H9 (cell line): ENCODE results near the gene CDK15. TPM values are rescaled to one million over a fixed set of nuclear protein-coding genes. Genes with fewer than 3 reads are reported as not detected.

Experiments
- DNase-seq: peaks from one replicate; pipeline ENCODE4 v3.0.0-alpha.2; 2017
- H2AFZ ChIP-seq: one replicate; pipeline ENCODE4 v1.6.1; 2013; ENCODE audit warnings: mild to moderate bottlenecking, low read length, control low read depth, moderate library complexity
- H2AK5ac ChIP-seq: 2 replicates; pipeline ENCODE4 v1.6.1; 2013; ENCODE audit warnings: low read length, control low read depth, mixed read lengths; ENCODE audit not compliant: insufficient read length
- H2BK120ac ChIP-seq: one replicate; pipeline ENCODE4 v1.6.1; 2013; ENCODE audit warnings: low read depth, mild to moderate bottlenecking, low read length, control low read depth, inconsistent platforms; ENCODE audit not compliant: poor library complexity, severe bottlenecking
- H2BK12ac ChIP-seq: 2 replicates; pipeline ENCODE4 v1.6.1; 2013; ENCODE audit warnings: low read length, control low read depth, mixed read lengths, low read depth; ENCODE audit not compliant: insufficient read length
- H2BK15ac ChIP-seq: 2 replicates; pipeline ENCODE4 v1.6.1; 2013; ENCODE audit warnings: low read depth, low read length, control low read depth
- H2BK20ac ChIP-seq: one replicate; pipeline ENCODE4 v1.6.1; 2013; ENCODE audit warnings: low read depth, mild to moderate bottlenecking, low read length, control low read depth, inconsistent platforms; ENCODE audit not compliant: poor library complexity, severe bottlenecking
- H2BK5ac ChIP-seq: 2 replicates; pipeline ENCODE4 v1.6.1; 2013; ENCODE audit warnings: low read length, control low read depth, mixed read lengths; ENCODE audit not compliant: insufficient read length
- H3K14ac ChIP-seq: 2 replicates; pipeline ENCODE4 v1.6.1; 2013; ENCODE audit warnings: low read length, control low read depth; ENCODE audit not compliant: insufficient read depth
- H3K18ac ChIP-seq: 2 replicates; pipeline ENCODE4 v1.6.1; 2013; ENCODE audit warnings: low read depth, mild to moderate bottlenecking, mixed read lengths, low read length, control low read depth; ENCODE audit not compliant: insufficient read length
- H3K23ac ChIP-seq: 2 replicates; pipeline ENCODE4 v1.6.1; 2013; ENCODE audit warnings: low read length, control low read depth, mixed read lengths, low read depth; ENCODE audit not compliant: insufficient read length
- H3K23me2 ChIP-seq: 2 replicates; pipeline ENCODE4 v1.6.1; 2013; ENCODE audit warnings: low read depth, mild to moderate bottlenecking, mixed read lengths, low read length, control low read depth; ENCODE audit not compliant: insufficient read length, poor library complexity, severe bottlenecking
- H3K27ac ChIP-seq: 2 replicates; pipeline ENCODE4 v1.5.1; 2013; ENCODE audit warnings: low read length, control low read depth, mixed read lengths, low read depth; ENCODE audit not compliant: insufficient read length
- H3K27me3 ChIP-seq: 2 replicates; pipeline ENCODE4 v1.6.1; 2013; ENCODE audit warnings: low read length, control low read depth, inconsistent platforms; ENCODE audit not compliant: insufficient read depth
- H3K4ac ChIP-seq: 2 replicates; pipeline ENCODE4 v1.6.1; 2013; ENCODE audit warnings: low read depth, mild to moderate bottlenecking, control low read depth, inconsistent platforms, low read length, moderate library complexity
- H3K4me1 ChIP-seq: 2 replicates; pipeline ENCODE4 v1.6.1; 2013; ENCODE audit warnings: low read length, control low read depth, inconsistent platforms; ENCODE audit not compliant: insufficient read depth
- H3K4me2 ChIP-seq: 2 replicates; pipeline ENCODE4 v1.6.1; 2013; ENCODE audit warnings: low read length, control low read depth, mixed read lengths; ENCODE audit not compliant: insufficient read length, insufficient read depth
- H3K56ac ChIP-seq: 2 replicates; pipeline ENCODE4 v1.6.1; 2013; ENCODE audit warnings: low read depth, mild to moderate bottlenecking, mixed read lengths, low read length, control low read depth; ENCODE audit not compliant: insufficient read length
- H3K79me1 ChIP-seq: 2 replicates; pipeline ENCODE4 v1.6.1; 2013; ENCODE audit warnings: low read depth, mild to moderate bottlenecking, moderate library complexity, low read length, control low read depth, inconsistent platforms; ENCODE audit not compliant: insufficient read depth, poor library complexity, severe bottlenecking
- H3K79me2 ChIP-seq: 2 replicates; pipeline ENCODE4 v1.6.1; 2013; ENCODE audit warnings: low read length, control low read depth, inconsistent platforms; ENCODE audit not compliant: insufficient read depth
- H3K9ac ChIP-seq: 2 replicates; pipeline ENCODE4 v1.6.1; 2013; ENCODE audit warnings: low read length, control low read depth, mixed read lengths; ENCODE audit not compliant: insufficient read length; ENCODE audit errors: extremely low read depth
- H3K9me3 ChIP-seq: one replicate; pipeline ENCODE4 v1.6.1; 2013; ENCODE audit warnings: low read depth, low read length, inconsistent platforms; ENCODE audit not compliant: control insufficient read depth
- H3T11ph ChIP-seq: one replicate; pipeline ENCODE4 v1.6.1; 2013; ENCODE audit warnings: mild to moderate bottlenecking, low read length, control low read depth, inconsistent platforms
- H4K20me1 ChIP-seq: one replicate; pipeline ENCODE4 v1.6.1; 2013; ENCODE audit not compliant: control insufficient read depth, insufficient read length, insufficient read depth
- H4K5ac ChIP-seq: 2 replicates; pipeline ENCODE4 v1.6.1; 2013; ENCODE audit warnings: low read depth, mild to moderate bottlenecking, mixed read lengths, low read length, control low read depth; ENCODE audit not compliant: insufficient read length
- H4K8ac ChIP-seq: replicated peaks from 2 replicates; pipeline ENCODE4 v1.6.1; 2013; ENCODE audit warnings: low read length, control low read depth, mixed read lengths, low read depth; ENCODE audit not compliant: insufficient read length
- H4K91ac ChIP-seq: 2 replicates; pipeline ENCODE4 v1.6.1; 2013; ENCODE audit warnings: low read depth, mild to moderate bottlenecking, moderate library complexity, mixed read lengths, low read length, control low read depth; ENCODE audit not compliant: insufficient read length
- H3K27ac Mint-ChIP-seq, 3 experiments: 2 replicates in 2 of 3; 3 replicates in 1 of 3; pipeline ENCODE4 v1.8.0; 2020 to 2021; ENCODE audit warnings: mixed read lengths in 3 of 3, mild to moderate bottlenecking in 1 of 3, moderate library complexity in 1 of 3
- H3K27me3 Mint-ChIP-seq: 2 replicates; pipeline ENCODE4 v1.8.0; 2021; ENCODE audit warnings: low read depth, mild to moderate bottlenecking, moderate library complexity, mixed read lengths
- H3K36me3 Mint-ChIP-seq, 3 experiments: 2 replicates in 2 of 3; 3 replicates in 1 of 3; pipeline ENCODE4 v1.8.0; 2020 to 2021; ENCODE audit warnings: low read depth in 3 of 3, mixed read lengths in 3 of 3; ENCODE audit not compliant: insufficient read depth in 1 of 3
- H3K4me1 Mint-ChIP-seq, 2 experiments: 2 replicates each; pipeline ENCODE4 v1.8.0; 2020; ENCODE audit warnings: mixed read lengths in 2 of 2
- H3K4me3 Mint-ChIP-seq, 2 experiments: 2 replicates in 1 of 2; 3 replicates in 1 of 2; pipeline ENCODE4 v1.8.0; 2020 to 2021; ENCODE audit warnings: mild to moderate bottlenecking in 2 of 2, mixed read lengths in 2 of 2, moderate library complexity in 1 of 2
- H3K9me3 Mint-ChIP-seq, 2 experiments: 2 replicates in 1 of 2; 3 replicates in 1 of 2; pipeline ENCODE4 v1.8.0; 2020; ENCODE audit warnings: mild to moderate bottlenecking in 2 of 2, mixed read lengths in 2 of 2, moderate library complexity in 1 of 2
- CTCF ChIP-seq: fragments of 200-600 bp; sonication (generic); conservative IDR thresholded peaks from 3 replicates; pipeline ENCODE4 v1.8.0; 2021; ENCODE audit warnings: antibody characterized with exemption, mild to moderate bottlenecking
- WGBS: extraction: QIAGEN DNeasy Blood & Tissue Kit; methylation state at CpG from one replicate; pipeline ENCODE4 v1.1.7; 2013; ENCODE audit warnings: missing lambda C conversion rate, low lambda C conversion rate, mixed read lengths; ENCODE audit not compliant: insufficient read length; ENCODE audit errors: extremely low coverage; 5-methylcytosine and 5-hydroxymethylcytosine counted together
- total RNA-seq: library from RNA; stranded (reverse); gene quantifications from 2 replicates; pipeline ENCODE4 v1.2.1, GENCODE V29; 2021

CDK15 gene
- total RNA-seq, 1 experiment from 2014 or later = not detected

- no peaks in the 10 kb centered on the region for H4K20me1 ChIP-seq
- no peak for DNase-seq
- H3K9me3 ChIP-seq = no peaks in the 10 kb centered on the region
- H4K8ac ChIP-seq = no peak overlapping the region
- no peak overlapping the region for H2BK20ac ChIP-seq
- no peaks in the 10 kb centered on the region for H3K23me2 ChIP-seq
- Mint-ChIP-seq H3K4me3 (no peak overlapping the region), H3K36me3 (peaks cover 0 to 10% (median 7%) of the 10 kb centered on the region in 3 experiments; a peak in 4 of 7 replicates), H3K27me3 (no peaks in the 10 kb centered on the region; the same call in 1 of the 2 replicates), H3K4me1 (peaks cover 9 to 11% of the 10 kb centered on the region in 2 experiments; a peak in 3 of 4 replicates), H3K9me3 (peaks cover 8 to 12% of the 10 kb centered on the region in 2 experiments), H3K27ac (no peak overlapping the region)
- H3K4me1 ChIP-seq = 0 out of 2 replicates have a peak, but pooled peaks cover 3% of the 10 kb centered on the region
- H3K79me1 ChIP-seq = no peaks in the 10 kb centered on the region
- WGBS = no CpG with 5 or more reads among the region's 5 CpGs
- no peak overlapping the region for H3K4me2 ChIP-seq
- peak overlapping the region; percentile 48 for H2AFZ ChIP-seq
- H3K56ac ChIP-seq = no peak overlapping the region
- H3K27me3 ChIP-seq = no peaks in the 10 kb centered on the region
- no peak overlapping the region for H3K18ac ChIP-seq
- H3K9ac ChIP-seq = no peak overlapping the region
- H3K23ac ChIP-seq = no peak overlapping the region
- no peak for TF ChIP-seq CTCF
- H2BK12ac ChIP-seq = no peak overlapping the region
- H3K79me2 ChIP-seq = no peaks in the 10 kb centered on the region
- no peak overlapping the region for H3K4ac ChIP-seq
- no peak overlapping the region for H2AK5ac ChIP-seq
- no peak overlapping the region for H3T11ph ChIP-seq
- H3K27ac ChIP-seq = no peak overlapping the region
- H2BK5ac ChIP-seq = no peak overlapping the region
- H3K14ac ChIP-seq = no peak overlapping the region
- H4K5ac ChIP-seq = no peak overlapping the region
- no peak overlapping the region for H4K91ac ChIP-seq
- H2BK15ac ChIP-seq = no peak overlapping the region
- H2BK120ac ChIP-seq = no peak overlapping the region
Observed at GRCh38 chr2:201821080-201821479, 14.7 kb downstream of the CDK15 start.
